ENCODE data around the gene ZEB1.
"Not testable (repeated sequence)": the region's sequence is repeated elsewhere in the genome, so short reads cannot be mapped to it uniquely, and the experiment has no call there.

Gene ZEB1

DNA sequence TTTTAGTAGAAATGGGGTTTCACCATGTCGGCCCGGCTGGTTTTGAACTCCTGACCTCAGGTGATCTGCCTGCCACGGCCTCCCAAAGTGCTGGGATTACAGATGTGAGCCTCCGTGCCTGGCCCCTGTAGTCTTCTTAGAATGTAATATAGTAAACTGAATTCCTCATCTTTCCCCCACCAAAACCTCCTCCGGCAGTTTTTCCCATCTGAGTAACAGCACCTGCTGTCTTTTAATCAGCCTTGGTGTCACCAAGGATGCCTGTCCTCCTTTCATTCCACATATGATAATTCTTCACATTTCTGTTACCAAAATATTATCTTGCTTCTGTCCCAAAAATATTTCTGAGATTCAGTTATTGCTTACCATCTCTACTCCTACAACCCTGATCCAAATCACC lies 80.2 kb downstream of the ZEB1 start:
- no peak overlapping the region for H3K4me3 ChIP-seq (ENCODE audit: low read depth, low read length)
- TF ChIP-seq, protein P1, sequence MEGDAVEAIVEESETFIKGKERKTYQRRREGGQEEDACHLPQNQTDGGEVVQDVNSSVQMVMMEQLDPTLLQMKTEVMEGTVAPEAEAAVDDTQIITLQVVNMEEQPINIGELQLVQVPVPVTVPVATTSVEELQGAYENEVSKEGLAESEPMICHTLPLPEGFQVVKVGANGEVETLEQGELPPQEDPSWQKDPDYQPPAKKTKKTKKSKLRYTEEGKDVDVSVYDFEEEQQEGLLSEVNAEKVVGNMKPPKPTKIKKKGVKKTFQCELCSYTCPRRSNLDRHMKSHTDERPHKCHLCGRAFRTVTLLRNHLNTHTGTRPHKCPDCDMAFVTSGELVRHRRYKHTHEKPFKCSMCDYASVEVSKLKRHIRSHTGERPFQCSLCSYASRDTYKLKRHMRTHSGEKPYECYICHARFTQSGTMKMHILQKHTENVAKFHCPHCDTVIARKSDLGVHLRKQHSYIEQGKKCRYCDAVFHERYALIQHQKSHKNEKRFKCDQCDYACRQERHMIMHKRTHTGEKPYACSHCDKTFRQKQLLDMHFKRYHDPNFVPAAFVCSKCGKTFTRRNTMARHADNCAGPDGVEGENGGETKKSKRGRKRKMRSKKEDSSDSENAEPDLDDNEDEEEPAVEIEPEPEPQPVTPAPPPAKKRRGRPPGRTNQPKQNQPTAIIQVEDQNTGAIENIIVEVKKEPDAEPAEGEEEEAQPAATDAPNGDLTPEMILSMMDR (IDR thresholded peaks at IDR 0.05; ENCODE audit: borderline replicate concordance, insufficient read depth, low read depth, low read length) = no peak

DNA sequence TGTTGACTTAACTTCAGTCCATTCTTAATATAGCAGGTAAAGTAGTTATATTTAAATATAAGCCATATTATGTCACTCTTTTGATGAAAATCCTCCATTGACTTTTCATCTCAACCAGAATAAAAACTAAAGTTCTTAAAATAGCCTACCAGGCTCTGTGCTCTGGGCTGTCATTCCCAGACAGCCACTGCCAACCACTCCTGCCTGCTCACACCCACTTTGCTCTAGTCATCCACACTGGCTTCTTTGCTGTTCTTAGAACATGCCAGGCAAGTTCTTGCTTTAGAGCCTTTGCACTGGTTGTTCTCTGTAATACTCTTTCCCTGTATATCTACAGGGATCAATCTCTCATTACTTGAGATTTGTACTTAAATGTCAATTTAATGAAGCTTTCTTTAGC lies 80.6 kb downstream of the ZEB1 start:
- no peak overlapping the region for H3K4me3 ChIP-seq (ENCODE audit: low read depth, low read length)
- TF ChIP-seq, protein P1 (IDR thresholded peaks at IDR 0.05; ENCODE audit: borderline replicate concordance, insufficient read depth, low read depth, low read length) = no peak

DNA sequence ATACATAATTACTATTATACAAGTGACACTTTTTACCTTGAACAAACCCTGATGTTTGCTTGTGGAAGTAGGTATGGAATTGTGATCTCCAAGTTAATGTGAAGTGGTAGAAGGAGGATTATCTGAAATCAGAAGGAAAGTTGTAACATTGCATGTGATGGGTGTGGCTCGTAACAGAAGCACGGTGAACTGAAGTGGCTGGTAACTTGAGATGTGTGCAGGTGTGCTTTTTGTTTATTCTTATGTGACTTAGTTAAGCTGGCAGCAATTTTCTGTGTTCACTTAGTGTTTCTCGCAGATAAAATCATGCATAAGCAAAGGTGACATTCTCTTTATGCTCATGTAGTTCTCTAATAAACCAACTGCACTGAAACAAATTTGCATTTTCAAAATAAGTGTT lies 82.3 kb downstream of the ZEB1 start:
- TF ChIP-seq, protein P1 (IDR thresholded peaks at IDR 0.05; ENCODE audit: borderline replicate concordance, insufficient read depth, low read depth, low read length) = no peak
- H3K4me3 ChIP-seq (ENCODE audit: low read depth, low read length) = no peak overlapping the region

DNA sequence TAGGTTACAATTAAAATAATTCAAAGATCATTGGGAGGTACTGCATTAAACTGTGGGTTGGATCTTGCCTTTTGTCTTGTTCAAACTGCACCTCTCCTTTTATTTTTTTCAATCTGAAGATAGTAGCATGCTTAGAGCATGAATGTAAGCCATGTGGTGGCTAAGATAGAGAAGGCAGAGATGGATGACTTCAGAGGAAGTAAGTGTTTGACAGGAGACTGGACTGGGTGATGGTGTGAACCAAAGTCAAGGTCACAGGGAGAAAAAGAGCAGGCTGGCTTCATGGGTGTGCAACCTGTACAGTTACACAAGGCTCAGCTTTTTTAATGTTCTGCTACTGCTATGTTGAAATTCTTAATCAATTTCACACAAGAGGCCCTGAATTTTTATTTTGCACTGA lies 85.6 kb downstream of the ZEB1 start:
- H3K4me3 ChIP-seq (ENCODE audit: low read depth, low read length) = no peak overlapping the region

DNA sequence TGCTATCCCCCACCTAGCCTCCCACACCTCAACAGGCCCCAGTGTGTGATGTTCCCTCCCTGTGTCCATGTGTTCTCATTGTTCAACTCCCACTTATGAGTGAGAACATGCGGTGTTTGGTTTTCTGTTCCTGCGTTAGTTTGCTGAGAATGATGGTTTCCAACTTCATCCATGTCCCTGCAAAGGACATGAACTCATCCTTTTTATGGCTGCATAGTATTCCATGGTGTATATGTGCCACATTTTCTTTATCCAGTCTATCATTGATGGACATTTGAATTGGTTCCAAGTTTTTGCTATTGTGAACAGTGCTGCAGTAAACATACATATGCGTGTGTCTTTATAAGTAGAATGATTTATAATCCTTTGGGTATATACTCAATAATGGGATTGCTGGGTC lies 86.8 kb downstream of the ZEB1 start:
- H3K4me3 ChIP-seq (ENCODE audit: low read depth, low read length) = not testable (repeated sequence)

More for the DNA sequence above, 85.6 kb downstream of the ZEB1 start:
- TF ChIP-seq, protein P1 (IDR thresholded peaks at IDR 0.05; ENCODE audit: borderline replicate concordance, insufficient read depth, low read depth, low read length) = no peak

DNA sequence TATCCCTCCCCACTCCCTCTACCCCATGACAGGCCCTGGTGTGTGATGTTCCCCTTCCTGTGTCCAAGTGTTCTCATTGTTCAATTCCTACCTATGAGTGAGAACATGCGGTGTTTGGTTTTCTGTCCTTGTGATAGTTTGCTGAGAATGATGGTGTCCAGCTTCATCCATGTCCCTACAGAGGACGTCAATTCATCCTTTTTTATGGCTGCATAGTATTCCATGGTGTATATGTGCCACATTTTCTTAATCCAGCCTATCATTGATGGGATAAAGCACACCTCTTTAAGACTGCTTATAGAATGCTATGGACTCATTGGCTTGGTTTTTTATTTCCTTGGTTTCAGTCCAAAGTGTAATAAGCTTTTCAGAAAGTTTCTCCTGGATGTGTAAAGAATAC lies 93.4 kb downstream of the ZEB1 start:
- not testable (repeated sequence) for H3K4me3 ChIP-seq (ENCODE audit: low read depth, low read length)

DNA sequence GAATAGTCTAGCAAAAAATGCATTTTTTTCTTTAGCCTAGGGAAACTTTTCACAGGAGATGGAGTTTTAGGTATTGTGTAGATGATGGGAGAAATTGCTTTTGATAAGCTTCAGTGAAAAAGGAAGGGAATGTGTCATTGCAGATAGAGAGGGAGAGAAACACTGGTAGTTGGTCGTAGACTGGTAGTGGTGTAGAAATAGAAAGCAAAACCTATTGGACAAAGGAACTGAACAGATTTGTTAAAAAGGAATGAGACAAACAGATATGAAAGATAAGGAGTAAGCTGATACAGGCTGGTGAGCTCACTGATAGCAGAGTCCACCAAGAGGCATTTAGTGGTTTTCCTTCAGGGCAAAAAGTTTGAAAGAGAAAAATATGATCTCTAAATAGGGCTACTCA lies 94.3 kb downstream of the ZEB1 start:
- TF ChIP-seq, protein P1 (IDR thresholded peaks at IDR 0.05; ENCODE audit: borderline replicate concordance, insufficient read depth, low read depth, low read length) = no peak
- no peak overlapping the region for H3K4me3 ChIP-seq (ENCODE audit: low read depth, low read length)

DNA sequence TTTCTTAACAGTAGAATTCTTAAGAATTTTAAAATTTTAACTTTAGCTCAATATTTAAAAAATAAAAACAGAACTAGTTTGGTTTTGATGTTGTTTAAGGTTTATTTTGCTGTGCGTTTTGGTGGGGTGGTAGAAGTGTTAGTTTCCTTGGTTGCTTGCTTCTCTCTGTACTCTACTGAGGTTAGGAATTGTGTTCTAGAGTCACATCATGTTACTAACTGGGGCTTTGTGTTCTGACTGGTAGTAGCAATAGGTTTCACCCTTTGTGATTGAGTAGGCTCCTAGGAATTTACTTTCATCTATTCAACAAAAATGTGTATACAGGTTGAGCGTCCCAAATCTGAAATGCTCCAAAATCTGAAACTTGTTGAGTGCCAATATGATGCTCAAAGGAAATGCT lies 99.5 kb downstream of the ZEB1 start:
- TF ChIP-seq, protein P1 (IDR thresholded peaks at IDR 0.05; ENCODE audit: borderline replicate concordance, insufficient read depth, low read depth, low read length) = no peak

More for the DNA sequence above, 99.5 kb downstream of the ZEB1 start:
- H3K4me3 ChIP-seq (ENCODE audit: low read depth, low read length) = no peak overlapping the region

All from GM12875 (cell line).